ENCODE results near the gene DOCK1. TPM values are rescaled to one million over a fixed set of nuclear protein-coding genes. Genes with fewer than 3 reads are reported as not detected.

The DOCK1 gene
- total RNA-seq, 1 donor from 2014 or later, result 72.6 TPM

DNA sequence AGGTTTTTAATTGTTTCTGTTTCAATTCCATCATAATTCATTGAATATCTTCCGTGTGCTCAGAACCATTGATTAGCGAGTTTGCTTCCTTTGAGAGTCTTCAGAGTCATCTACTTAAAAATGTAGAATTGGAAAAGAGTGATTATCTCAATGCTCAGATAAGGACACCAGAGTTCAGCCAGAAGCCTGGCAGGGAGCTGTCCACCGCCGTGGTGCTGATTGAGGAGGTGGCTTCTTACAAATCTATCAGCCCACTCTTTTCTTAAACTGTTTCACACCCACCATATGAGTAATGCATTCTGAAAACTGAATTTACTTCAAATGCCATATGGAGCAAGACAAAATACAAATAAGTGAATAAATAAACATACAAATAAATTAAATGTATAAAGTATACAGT, 211.9 kb downstream of the DOCK1 start:
- H3K79me2 ChIP-seq (ENCODE audit: low read depth), result no peaks in the 10 kb centered on the region
- no peak overlapping the region for H3K4me3 ChIP-seq
- H3K4me1 Mint-ChIP-seq, result no peaks in the 10 kb centered on the region
- no peaks in the 10 kb centered on the region for H3K9me3 ChIP-seq (ENCODE audit: low read depth)
- no peaks in the 10 kb centered on the region for H3K27me3 ChIP-seq
- H4K20me1 ChIP-seq (ENCODE audit: low read depth), result peaks cover 76% of the 10 kb centered on the region
- no peak overlapping the region for H3K9ac ChIP-seq
- no peak overlapping the region for H3K4me2 ChIP-seq
- no peaks in the 10 kb centered on the region for H3K4me1 ChIP-seq
- no peak overlapping the region for H3K27ac ChIP-seq
- H3K27ac Mint-ChIP-seq, result no peak overlapping the region
- no peaks in the 10 kb centered on the region for H3F3A ChIP-seq (ENCODE audit: low read depth)
- peak; percentile 77 for DNase-seq (ENCODE audit: low spot score)
- peaks cover 9% of the 10 kb centered on the region for H3K36me3 Mint-ChIP-seq
- H2AFZ ChIP-seq (replicated peaks), result no peak overlapping the region
- H3K9me3 Mint-ChIP-seq, result no peaks in the 10 kb centered on the region
- H3K36me3 ChIP-seq, result no peaks in the 10 kb centered on the region
- TF ChIP-seq EZH2phosphoT487 (IDR thresholded peaks at IDR 0.05), result no peak
- no peak for TF ChIP-seq EZH2 (IDR thresholded peaks at IDR 0.05)
- TF ChIP-seq, protein P1, sequence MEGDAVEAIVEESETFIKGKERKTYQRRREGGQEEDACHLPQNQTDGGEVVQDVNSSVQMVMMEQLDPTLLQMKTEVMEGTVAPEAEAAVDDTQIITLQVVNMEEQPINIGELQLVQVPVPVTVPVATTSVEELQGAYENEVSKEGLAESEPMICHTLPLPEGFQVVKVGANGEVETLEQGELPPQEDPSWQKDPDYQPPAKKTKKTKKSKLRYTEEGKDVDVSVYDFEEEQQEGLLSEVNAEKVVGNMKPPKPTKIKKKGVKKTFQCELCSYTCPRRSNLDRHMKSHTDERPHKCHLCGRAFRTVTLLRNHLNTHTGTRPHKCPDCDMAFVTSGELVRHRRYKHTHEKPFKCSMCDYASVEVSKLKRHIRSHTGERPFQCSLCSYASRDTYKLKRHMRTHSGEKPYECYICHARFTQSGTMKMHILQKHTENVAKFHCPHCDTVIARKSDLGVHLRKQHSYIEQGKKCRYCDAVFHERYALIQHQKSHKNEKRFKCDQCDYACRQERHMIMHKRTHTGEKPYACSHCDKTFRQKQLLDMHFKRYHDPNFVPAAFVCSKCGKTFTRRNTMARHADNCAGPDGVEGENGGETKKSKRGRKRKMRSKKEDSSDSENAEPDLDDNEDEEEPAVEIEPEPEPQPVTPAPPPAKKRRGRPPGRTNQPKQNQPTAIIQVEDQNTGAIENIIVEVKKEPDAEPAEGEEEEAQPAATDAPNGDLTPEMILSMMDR (IDR thresholded peaks at IDR 0.05), result no peak
- H3K27me3 Mint-ChIP-seq (ENCODE audit: insufficient read depth, low read depth), result no peaks in the 10 kb centered on the region
- H3K4me3 Mint-ChIP-seq, result no peak overlapping the region

DNA sequence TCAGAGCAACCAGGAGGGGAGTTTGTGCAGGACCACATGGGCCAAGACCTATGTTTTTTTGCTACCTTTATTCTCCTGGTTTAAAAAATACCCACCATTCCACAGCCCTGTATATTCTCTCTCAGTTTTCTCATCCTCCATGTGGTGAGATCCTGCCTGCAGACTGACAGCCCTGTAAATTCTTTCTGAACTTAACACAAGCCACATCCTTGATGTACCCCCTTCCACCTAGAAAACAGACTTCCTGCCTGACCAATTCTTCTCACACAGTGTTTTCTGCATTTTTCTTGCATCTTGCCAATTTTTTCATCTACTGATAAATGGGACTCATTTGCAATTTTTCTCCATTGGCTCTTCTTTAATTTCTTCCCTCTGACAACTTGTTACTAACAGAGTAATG, 212.8 kb downstream of the DOCK1 start:
- no peak for DNase-seq (ENCODE audit: low spot score)
- Histone ChIP-seq H3K36me3 (no peaks in the 10 kb centered on the region), H4K20me1 (ENCODE audit: low read depth) (peaks cover 71% of the 10 kb centered on the region), H3K79me2 (ENCODE audit: low read depth) (no peaks in the 10 kb centered on the region), H3K27ac (no peak overlapping the region), H2AFZ (replicated peaks) (no peak overlapping the region), H3K9ac (no peak overlapping the region), H3K9me3 (ENCODE audit: low read depth) (no peaks in the 10 kb centered on the region), H3K4me3 (no peak overlapping the region), H3K4me2 (no peak overlapping the region), H3F3A (ENCODE audit: low read depth) (no peaks in the 10 kb centered on the region), H3K4me1 (no peaks in the 10 kb centered on the region), H3K27me3 (no peaks in the 10 kb centered on the region)
- no peaks in the 10 kb centered on the region for H3K9me3 Mint-ChIP-seq
- TF ChIP-seq EZH2 (IDR thresholded peaks at IDR 0.05), result no peak
- TF ChIP-seq, protein P1 (IDR thresholded peaks at IDR 0.05), result no peak
- TF ChIP-seq EZH2phosphoT487 (IDR thresholded peaks at IDR 0.05), result no peak
- H3K36me3 Mint-ChIP-seq, result peaks cover 7% of the 10 kb centered on the region
- H3K4me1 Mint-ChIP-seq, result no peaks in the 10 kb centered on the region
- no peak overlapping the region for H3K4me3 Mint-ChIP-seq
- no peaks in the 10 kb centered on the region for H3K27me3 Mint-ChIP-seq (ENCODE audit: insufficient read depth, low read depth)
- H3K27ac Mint-ChIP-seq, result no peak overlapping the region

DNA sequence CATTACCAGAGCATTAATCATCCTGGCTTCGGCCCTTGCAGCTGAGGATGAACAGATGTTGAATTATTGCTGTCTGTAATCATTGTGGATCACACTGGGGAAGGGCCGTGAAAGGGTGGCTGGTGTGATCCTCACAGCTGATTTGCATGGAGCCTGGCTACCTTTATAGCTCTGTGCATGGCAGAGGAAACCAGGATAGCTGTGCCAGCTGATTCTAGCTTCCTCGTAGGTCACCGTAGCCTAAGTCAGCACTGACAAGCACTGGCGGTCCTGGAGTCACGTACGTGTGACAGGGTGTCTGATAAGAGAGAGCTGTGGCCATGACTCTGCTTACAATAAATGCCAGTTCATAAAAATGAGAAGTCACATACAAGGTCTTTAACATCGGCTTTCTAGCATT, 214.7 kb downstream of the DOCK1 start:
- Mint-ChIP-seq H3K4me3 (no peak overlapping the region), H3K9me3 (no peaks in the 10 kb centered on the region), H3K27ac (no peak overlapping the region), H3K4me1 (no peaks in the 10 kb centered on the region), H3K27me3 (ENCODE audit: insufficient read depth, low read depth) (no peaks in the 10 kb centered on the region), H3K36me3 (peaks cover 4% of the 10 kb centered on the region)
- Histone ChIP-seq H3K4me3 (no peak overlapping the region), H3F3A (ENCODE audit: low read depth) (no peaks in the 10 kb centered on the region), H3K9me3 (ENCODE audit: low read depth) (no peaks in the 10 kb centered on the region), H3K9ac (no peak overlapping the region), H3K27me3 (no peaks in the 10 kb centered on the region), H3K27ac (no peak overlapping the region), H2AFZ (replicated peaks) (no peak overlapping the region), H3K4me2 (no peak overlapping the region), H3K79me2 (ENCODE audit: low read depth) (no peaks in the 10 kb centered on the region), H3K36me3 (no peaks in the 10 kb centered on the region), H3K4me1 (no peaks in the 10 kb centered on the region), H4K20me1 (ENCODE audit: low read depth) (peaks cover 56% of the 10 kb centered on the region)
- no peak for DNase-seq (ENCODE audit: low spot score)
- no peak for TF ChIP-seq EZH2 (IDR thresholded peaks at IDR 0.05)
- TF ChIP-seq, protein P1 (IDR thresholded peaks at IDR 0.05), result no peak
- TF ChIP-seq EZH2phosphoT487 (IDR thresholded peaks at IDR 0.05), result no peak
